Measurements from ENCODE around the gene A2M.

The A2M gene

DNA sequence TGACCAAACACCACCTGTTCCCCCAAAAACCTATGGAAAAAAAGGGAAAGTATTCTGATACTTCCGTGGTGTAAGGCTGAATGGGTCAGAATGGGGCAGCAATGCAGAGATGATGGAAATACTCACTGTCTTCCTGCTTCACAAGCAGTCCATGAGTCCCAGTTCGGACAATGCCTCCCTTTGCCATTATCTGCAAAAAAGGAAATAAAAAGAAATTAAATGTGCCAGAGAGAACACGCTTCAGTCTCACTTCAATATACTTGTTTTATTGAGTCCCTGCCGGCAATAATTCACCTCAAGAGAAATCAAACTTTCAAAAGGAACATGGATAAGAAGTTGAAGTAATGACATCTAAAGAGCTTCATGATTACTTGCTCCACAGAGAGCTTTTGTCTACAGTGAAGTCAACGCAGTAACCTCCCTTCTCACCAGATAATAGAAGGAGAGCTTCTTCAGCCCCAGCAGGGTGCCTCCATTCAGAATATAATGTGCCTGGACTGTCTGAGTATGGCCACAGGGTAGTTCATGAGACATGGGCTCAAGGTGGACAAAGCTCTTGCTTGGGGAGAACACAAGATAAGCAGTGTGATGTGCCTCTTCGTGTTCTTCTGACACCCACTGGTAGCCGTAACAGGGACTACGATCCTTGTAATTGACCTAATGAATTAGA is 14.6 kb downstream of the A2M start:
- no peak for FAIRE-seq
- no peak for DNase-seq (ENCODE audit: insufficient read length, low spot score)

DNA sequence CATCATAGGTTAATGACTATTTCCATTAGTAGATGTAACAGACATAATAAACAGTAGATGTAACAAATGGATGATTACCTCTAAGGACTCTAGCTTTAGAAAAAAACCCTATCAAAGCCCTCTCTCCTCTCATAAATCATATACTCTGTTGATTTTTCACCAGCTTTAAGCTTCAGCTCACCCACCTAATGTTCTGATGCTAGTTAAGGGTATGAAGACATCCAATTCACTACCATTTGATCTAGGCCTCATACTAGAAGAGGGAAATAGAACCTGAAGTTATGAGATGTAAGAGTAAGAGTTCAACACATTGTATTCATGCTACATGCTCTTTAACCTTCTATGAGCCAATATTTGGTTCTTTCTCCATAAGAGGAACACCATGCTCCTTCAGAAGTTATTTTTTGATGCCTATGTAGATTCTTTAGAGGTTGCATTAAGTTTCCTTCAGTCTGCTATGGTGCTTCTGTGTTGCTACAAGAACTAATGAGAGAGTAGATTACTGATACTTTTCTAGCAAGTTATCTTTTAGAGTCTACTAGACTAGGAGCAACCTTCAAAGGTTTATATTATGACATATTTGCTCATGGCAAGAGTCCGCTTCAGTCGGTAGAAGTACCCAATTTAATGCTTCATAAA is 16.0 kb downstream of the A2M start:
- no peak for FAIRE-seq
- no peak for DNase-seq (ENCODE audit: insufficient read length, low spot score)

GRCh38 chr12:9098463-9099026 is 17.2 kb downstream of the A2M start:
- FAIRE-seq (no peak), DNase-seq (ENCODE audit: insufficient read length, low spot score) (no peak)

DNA sequence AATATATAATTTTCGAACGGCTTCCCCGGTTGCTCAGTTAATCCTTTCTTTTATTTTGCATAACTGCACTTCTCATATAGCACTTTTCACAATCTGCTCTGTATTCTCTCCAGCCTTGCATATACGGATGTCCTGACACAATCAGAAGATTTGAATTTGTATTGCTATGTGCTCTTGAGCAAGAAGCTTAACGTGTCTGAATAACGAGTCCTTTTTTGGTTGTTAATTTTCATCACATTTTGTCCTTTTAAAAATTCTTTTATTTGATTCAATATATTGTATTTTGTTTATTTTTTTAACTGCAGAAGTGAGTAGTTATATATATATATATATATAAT is 17.6 kb downstream of the A2M start:
- FAIRE-seq (no peak), DNase-seq (ENCODE audit: insufficient read length, low spot score) (no peak)

GRCh38 chr12:9096563-9097176 is 19.0 kb downstream of the A2M start:
- DNase-seq (ENCODE audit: insufficient read length, low spot score) (no peak), FAIRE-seq (no peak)

DNA sequence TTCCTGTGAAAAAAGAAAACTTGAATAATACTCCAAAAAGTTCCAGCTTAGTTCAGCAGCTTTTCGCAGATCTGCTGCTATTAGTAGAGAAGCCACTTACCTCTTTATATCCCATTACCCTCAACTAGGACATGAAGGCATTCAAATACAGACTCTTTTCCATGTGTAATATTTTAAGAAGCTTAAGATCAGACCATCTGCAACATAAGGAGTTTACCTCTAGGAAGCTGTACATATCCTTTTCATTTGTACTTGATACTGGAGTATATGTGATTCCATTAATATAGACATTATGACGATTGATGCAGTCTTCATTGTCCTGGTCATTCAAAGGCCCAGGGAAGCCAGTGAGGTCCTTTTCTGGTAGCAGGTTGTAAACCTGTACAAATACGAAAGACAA is 20.4 kb downstream of the A2M start:
- DNase-seq (ENCODE audit: insufficient read length, low spot score) (no peak), FAIRE-seq (no peak)

- DNase-seq (ENCODE audit: insufficient read length, low spot score): no peak
- FAIRE-seq: no peak
Observed at GRCh38 chr12:9094512-9095206, 21.1 kb downstream of the A2M start.

DNA sequence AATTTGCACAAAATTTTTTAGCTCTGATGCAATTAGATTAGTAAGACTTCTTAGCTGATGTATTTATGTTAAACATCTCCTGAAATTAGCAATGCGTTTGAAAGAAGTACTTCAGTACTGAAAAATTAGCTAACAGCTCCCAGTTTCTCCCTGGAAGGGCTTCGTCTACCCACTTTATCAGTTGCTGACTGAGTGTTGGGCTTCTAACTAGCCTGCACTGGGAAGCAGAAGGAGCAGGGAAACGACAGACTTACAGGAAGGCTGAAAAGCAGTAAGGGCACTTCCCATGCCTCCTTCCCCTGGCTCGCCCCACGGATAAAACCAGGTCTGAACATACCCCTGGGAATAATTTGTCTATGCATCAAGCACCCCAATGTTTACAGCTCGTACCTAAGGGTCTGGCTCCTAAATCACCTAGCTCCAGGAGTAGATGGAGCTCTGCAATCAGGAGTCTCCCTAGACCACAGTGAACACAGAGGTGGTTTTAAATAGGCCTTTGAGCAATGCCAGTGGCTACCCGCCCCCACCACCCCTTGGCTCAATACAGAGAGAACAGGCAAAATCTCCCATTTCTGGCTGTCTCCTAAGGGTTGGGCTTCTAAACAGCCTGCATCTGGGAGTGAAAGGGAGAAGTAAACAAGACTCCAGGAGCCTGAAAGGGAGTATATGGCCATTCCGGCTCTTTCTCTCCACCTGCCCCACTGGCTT is 23.7 kb downstream of the A2M start:
- DNase-seq (ENCODE audit: insufficient read length, low spot score): no peak

GRCh38 chr12:9090220-9090619 is 25.5 kb downstream of the A2M start:
- DNase-seq (ENCODE audit: insufficient read length, low spot score) (no peak), FAIRE-seq (no peak)

More for the DNA sequence above, 23.7 kb downstream of the A2M start:
- FAIRE-seq: no peak

DNA sequence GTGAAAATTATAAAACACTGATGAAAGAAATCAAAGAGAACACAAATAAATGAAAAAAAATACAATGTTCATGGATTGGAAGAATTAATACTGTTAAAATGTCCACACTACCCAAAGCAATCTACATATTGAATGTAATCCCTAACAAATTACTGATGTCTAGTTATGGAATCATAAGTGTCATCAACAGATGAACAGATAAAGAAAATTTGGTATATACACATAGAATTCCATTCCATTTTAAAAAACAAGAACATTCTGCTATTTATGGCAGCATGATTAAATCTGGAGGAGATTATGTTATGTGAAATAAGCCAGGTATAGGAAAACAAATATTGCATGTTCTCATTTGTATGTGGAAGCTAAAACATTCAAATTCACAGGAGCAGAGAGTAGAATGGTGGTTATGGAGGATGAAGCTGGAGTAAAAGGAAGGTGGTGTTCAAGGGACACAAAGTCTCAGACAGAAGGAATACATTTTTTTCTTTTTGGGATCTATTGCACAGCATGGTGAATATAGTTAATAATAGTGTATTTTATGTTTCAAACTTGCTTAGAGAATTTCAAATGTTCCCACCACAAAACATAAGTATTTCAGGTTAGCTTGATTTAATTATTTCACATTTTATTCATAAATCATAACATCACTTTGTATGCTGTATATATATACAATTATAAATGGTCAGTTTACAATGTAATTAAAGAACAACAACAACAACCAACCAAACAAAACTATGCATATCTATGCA is 28.5 kb downstream of the A2M start:
- DNase-seq (ENCODE audit: insufficient read length, low spot score) (no peak), FAIRE-seq (no peak)

DNA sequence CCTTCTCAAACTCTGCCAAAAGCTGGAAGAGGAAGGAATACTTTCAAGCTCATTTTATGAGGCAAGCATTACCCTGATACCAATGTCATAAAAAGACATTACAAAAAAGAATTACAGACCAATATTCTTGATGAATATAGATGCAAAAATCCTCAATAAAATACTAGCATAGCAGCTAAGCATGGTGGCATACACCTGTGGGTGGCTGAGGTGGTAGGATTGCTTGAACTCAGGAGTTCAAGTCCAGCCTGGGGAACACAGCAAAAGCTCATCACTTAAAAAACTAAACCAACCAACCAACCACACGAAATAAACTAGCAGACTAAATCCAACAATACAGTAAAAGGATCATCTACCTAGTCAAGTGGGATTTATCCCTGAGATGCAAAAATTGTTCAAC is 29.6 kb downstream of the A2M start:
- DNase-seq (ENCODE audit: insufficient read length, low spot score) (no peak), FAIRE-seq (no peak)

DNA sequence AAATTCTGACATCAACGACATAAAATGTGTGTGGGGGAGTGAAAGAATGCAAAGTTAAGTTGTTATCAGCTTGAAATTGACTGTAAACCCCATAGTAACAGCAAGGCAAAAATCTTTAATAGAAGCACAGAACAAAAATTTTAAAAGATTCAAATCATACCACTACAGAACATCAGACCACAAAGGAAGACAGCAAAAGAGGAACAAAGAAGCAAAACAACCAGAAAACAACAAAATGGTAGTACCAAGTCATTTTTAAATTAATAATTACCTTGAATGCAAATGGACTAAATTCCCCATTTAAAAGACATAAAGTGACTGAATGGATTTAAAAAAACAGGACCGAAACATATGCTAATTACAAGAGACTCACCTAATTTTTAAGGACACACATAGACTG is 31.3 kb downstream of the A2M start:
- FAIRE-seq (no peak), DNase-seq (ENCODE audit: insufficient read length, low spot score) (no peak)

- FAIRE-seq: no peak
- DNase-seq (ENCODE audit: insufficient read length, low spot score): no peak
Observed at GRCh38 chr12:9083793-9084192, 31.9 kb downstream of the A2M start.

- no peak for FAIRE-seq
Observed at GRCh38 chr12:9081667-9082427, 33.9 kb downstream of the A2M start.

GRCh38 chr12:9079883-9080675 is 35.6 kb downstream of the A2M start:
- DNase-seq (ENCODE audit: insufficient read length, low spot score): no peak
- FAIRE-seq: no peak

More at GRCh38 chr12:9081667-9082427, 33.9 kb downstream of the A2M start:
- no peak for DNase-seq (ENCODE audit: insufficient read length, low spot score)

- FAIRE-seq: no peak
- DNase-seq (ENCODE audit: insufficient read length, low spot score): no peak
Observed at GRCh38 chr12:9079082-9079481, 36.6 kb downstream of the A2M start.

- no peak for DNase-seq (ENCODE audit: insufficient read length, low spot score)
- no peak for FAIRE-seq
Observed at GRCh38 chr12:9077152-9078031, 38.3 kb downstream of the A2M start.

GRCh38 chr12:9076733-9077132 is 39.0 kb downstream of the A2M start:
- no peak for FAIRE-seq

More at GRCh38 chr12:9076733-9077132, 39.0 kb downstream of the A2M start:
- no peak for DNase-seq (ENCODE audit: insufficient read length, low spot score)

Data from HTR-8/SVneo (cell line).